Epithelial cell of esophagus (primary cell): ENCODE measurements around the gene SF1.

Source experiments
- DNase-seq: peaks from one replicate; pipeline ENCODE4 v3.0.0; 2010; ENCODE audit warnings: low read depth
- H3K4me3 ChIP-seq: 2 replicates; pipeline ENCODE4 v1.5.1; 2011; ENCODE audit warnings: mild to moderate bottlenecking, low read length, control low read depth
- TF ChIP-seq, protein P1 (sequence below): IDR thresholded peaks from 2 replicates; pipeline ENCODE4 v1.5.1; 2011; ENCODE audit warnings: low read depth, mild to moderate bottlenecking, low read length, control low read depth, inconsistent platforms; ENCODE audit not compliant: insufficient read depth; ENCODE audit errors: missing control alignments

The SF1 gene

DNA sequence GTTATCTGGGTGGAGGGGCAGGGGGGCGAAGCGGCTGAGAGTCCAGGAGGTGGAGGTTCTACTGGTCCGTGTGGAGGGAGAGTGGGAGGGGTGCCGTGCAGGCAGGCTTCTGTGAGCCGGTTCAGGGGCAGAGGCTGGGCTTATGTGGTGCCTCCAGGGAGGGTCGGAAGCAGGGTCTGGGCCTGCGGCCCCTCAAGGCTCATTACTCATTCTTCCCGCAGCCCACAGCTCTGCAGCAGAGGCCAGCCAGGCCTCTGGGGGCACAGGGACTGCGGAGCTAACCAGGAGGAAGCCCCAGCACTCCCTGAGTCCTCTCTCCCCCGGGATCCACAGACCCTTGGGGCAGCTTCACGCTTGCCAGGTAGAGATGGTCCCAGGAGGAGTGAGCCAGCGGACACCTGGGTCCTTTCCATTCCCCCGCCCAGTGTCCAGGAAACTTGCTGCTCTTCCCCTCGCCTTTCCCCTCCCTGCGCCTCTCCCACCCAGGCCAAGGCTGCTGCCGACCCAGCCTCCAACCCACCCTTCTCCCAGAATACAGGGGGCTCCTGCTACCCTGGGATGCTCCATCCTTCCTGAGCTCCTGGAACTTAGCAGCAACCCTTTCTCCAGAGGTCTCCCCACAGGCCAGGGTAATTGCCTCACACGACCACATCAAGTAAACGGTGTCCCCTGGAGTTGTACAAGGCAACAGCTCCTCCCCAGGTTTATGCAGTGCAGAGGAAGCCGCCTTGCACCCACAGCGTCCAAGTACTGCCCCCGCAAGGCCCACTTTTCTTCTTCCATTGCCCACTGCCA lies 61.7 kb downstream of the SF1 start:
- no peak overlapping the region for H3K4me3 ChIP-seq
- no peak for DNase-seq
- TF ChIP-seq, protein P1, sequence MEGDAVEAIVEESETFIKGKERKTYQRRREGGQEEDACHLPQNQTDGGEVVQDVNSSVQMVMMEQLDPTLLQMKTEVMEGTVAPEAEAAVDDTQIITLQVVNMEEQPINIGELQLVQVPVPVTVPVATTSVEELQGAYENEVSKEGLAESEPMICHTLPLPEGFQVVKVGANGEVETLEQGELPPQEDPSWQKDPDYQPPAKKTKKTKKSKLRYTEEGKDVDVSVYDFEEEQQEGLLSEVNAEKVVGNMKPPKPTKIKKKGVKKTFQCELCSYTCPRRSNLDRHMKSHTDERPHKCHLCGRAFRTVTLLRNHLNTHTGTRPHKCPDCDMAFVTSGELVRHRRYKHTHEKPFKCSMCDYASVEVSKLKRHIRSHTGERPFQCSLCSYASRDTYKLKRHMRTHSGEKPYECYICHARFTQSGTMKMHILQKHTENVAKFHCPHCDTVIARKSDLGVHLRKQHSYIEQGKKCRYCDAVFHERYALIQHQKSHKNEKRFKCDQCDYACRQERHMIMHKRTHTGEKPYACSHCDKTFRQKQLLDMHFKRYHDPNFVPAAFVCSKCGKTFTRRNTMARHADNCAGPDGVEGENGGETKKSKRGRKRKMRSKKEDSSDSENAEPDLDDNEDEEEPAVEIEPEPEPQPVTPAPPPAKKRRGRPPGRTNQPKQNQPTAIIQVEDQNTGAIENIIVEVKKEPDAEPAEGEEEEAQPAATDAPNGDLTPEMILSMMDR: no peak

- DNase-seq: no peak
- no peak overlapping the region for H3K4me3 ChIP-seq
- TF ChIP-seq, protein P1: no peak
Observed at GRCh38 chr11:64715756-64716472, 62.4 kb downstream of the SF1 start.

- no peak overlapping the region for H3K4me3 ChIP-seq
- no peak for DNase-seq
- TF ChIP-seq, protein P1: no peak
Observed at GRCh38 chr11:64715110-64715509, 63.2 kb downstream of the SF1 start.

DNA sequence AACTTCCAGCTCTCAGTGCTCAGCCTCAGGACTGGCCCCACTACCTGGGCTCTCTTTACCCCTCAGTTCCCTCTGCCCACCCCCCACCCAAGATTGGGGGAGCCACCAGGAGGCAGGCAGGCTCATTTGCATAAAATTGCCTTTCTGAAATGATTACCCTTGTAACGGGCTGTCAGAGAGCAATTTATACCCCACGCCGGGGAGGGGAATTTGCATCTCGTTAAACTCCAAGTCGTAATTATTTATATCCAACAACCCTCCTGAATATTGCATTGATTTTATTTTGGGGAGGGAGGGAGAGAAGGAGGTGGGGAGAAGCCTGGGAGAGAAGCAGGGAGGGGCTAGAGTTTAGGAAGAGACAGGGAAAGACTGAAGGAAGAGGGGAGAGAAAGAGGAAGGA lies 63.7 kb downstream of the SF1 start:
- no peak overlapping the region for H3K4me3 ChIP-seq
- no peak for DNase-seq
- TF ChIP-seq, protein P1: no peak
